ENCODE measurements around the gene CDKN1C.

Gene CDKN1C

GRCh38 chr11:2893935-2894334 lies 8.4 kb upstream of the CDKN1C start:
- H3K27me3 ChIP-seq (replicated peaks; ENCODE audit: insufficient read depth, low read length): no peaks in the 10 kb centered on the region
- no peaks in the 10 kb centered on the region for H3F3A ChIP-seq (ENCODE audit: insufficient read depth, low read length)
- H4K20me1 ChIP-seq (ENCODE audit: insufficient read depth, low read length): no peaks in the 10 kb centered on the region
- H3K4me2 ChIP-seq (ENCODE audit: low read depth, low read length): no peak overlapping the region
- no peak for DNase-seq
- no peaks in the 10 kb centered on the region for H3K9me3 ChIP-seq (replicated peaks; ENCODE audit: insufficient read depth, low read length)
- no peaks in the 10 kb centered on the region for H3K9me2 ChIP-seq (replicated peaks; ENCODE audit: insufficient read depth, low read length)
- no peak overlapping the region for H3K9ac ChIP-seq (ENCODE audit: low read length)
- no peak overlapping the region for H3K4me3 ChIP-seq (ENCODE audit: low read length)
- H3K4me1 ChIP-seq (ENCODE audit: low read length): peaks cover 14% of the 10 kb centered on the region
- no peak for TF ChIP-seq CTCF (IDR thresholded peaks at IDR 0.05; ENCODE audit: low read length)
- TF ChIP-seq EZH2phosphoT487 (IDR thresholded peaks at IDR 0.05; ENCODE audit: low read length): no peak
- TF ChIP-seq EZH2 (optimal IDR thresholded peaks at IDR 0.05; ENCODE audit: low read depth, low read length): no peak
- no peaks in the 10 kb centered on the region for H3K79me2 ChIP-seq (ENCODE audit: low read length)
- H3K27ac ChIP-seq (ENCODE audit: low read length): no peak overlapping the region
- H3K36me3 ChIP-seq (replicated peaks; ENCODE audit: insufficient read depth, low read length): no peaks in the 10 kb centered on the region
- no peak overlapping the region for H2AFZ ChIP-seq (ENCODE audit: low read length)

GRCh38 chr11:2892967-2893528 lies 7.5 kb upstream of the CDKN1C start:
- Histone ChIP-seq H3K4me1 (ENCODE audit: low read length) (peaks cover 5% of the 10 kb centered on the region; the same call in 1 of the 2 replicates), H3K4me2 (ENCODE audit: low read depth, low read length) (peak overlapping the region; percentile 94; the same call in 1 of the 2 replicates), H3K9me2 (replicated peaks; ENCODE audit: insufficient read depth, low read length) (no peaks in the 10 kb centered on the region), H4K20me1 (ENCODE audit: insufficient read depth, low read length) (no peaks in the 10 kb centered on the region), H3K9me3 (replicated peaks; ENCODE audit: insufficient read depth, low read length) (no peaks in the 10 kb centered on the region), H2AFZ (ENCODE audit: low read length) (peak overlapping the region; percentile 77; the same call in 1 of the 2 replicates), H3F3A (ENCODE audit: insufficient read depth, low read length) (no peaks in the 10 kb centered on the region), H3K4me3 (ENCODE audit: low read length) (peak overlapping the region; percentile 49), H3K9ac (ENCODE audit: low read length) (peak overlapping the region; percentile 34), H3K27ac (ENCODE audit: low read length) (peak overlapping the region; percentile 8; the same call in 1 of the 2 replicates), H3K79me2 (ENCODE audit: low read length) (no peaks in the 10 kb centered on the region), H3K27me3 (replicated peaks; ENCODE audit: insufficient read depth, low read length) (no peaks in the 10 kb centered on the region), H3K36me3 (replicated peaks; ENCODE audit: insufficient read depth, low read length) (no peaks in the 10 kb centered on the region)
- no peak for TF ChIP-seq EZH2phosphoT487 (IDR thresholded peaks at IDR 0.05; ENCODE audit: low read length)
- no peak for TF ChIP-seq EZH2 (optimal IDR thresholded peaks at IDR 0.05; ENCODE audit: low read depth, low read length)
- TF ChIP-seq CTCF (IDR thresholded peaks at IDR 0.05; ENCODE audit: low read length): peak; percentile 42
- peak; percentile 37 for DNase-seq

GRCh38 chr11:2892215-2892966 lies 6.8 kb upstream of the CDKN1C start:
- no peaks in the 10 kb centered on the region for H3K9me3 ChIP-seq (replicated peaks; ENCODE audit: insufficient read depth, low read length)
- H2AFZ ChIP-seq (ENCODE audit: low read length): peak overlapping the region; percentile 77
- H3F3A ChIP-seq (ENCODE audit: insufficient read depth, low read length): no peaks in the 10 kb centered on the region
- H3K9ac ChIP-seq (ENCODE audit: low read length): peak overlapping the region; percentile 34
- H3K9me2 ChIP-seq (replicated peaks; ENCODE audit: insufficient read depth, low read length): no peaks in the 10 kb centered on the region
- DNase-seq: peak; percentile 53
- H3K4me3 ChIP-seq (ENCODE audit: low read length): peak overlapping the region; percentile 49
- H3K27me3 ChIP-seq (replicated peaks; ENCODE audit: insufficient read depth, low read length): peaks cover 6% of the 10 kb centered on the region; the same call in 1 of the 2 replicates
- no peaks in the 10 kb centered on the region for H4K20me1 ChIP-seq (ENCODE audit: insufficient read depth, low read length)
- H3K4me1 ChIP-seq (ENCODE audit: low read length): 0 out of 2 replicates have a peak, but pooled peaks cover 3% of the 10 kb centered on the region
- H3K36me3 ChIP-seq (replicated peaks; ENCODE audit: insufficient read depth, low read length): no peaks in the 10 kb centered on the region
- H3K27ac ChIP-seq (ENCODE audit: low read length): peak overlapping the region; percentile 8; the same call in 1 of the 2 replicates
- peak overlapping the region; percentile 94 for H3K4me2 ChIP-seq (ENCODE audit: low read depth, low read length)
- no peaks in the 10 kb centered on the region for H3K79me2 ChIP-seq (ENCODE audit: low read length)
- TF ChIP-seq CTCF (IDR thresholded peaks at IDR 0.05; ENCODE audit: low read length) (peak; percentile 86), EZH2 (optimal IDR thresholded peaks at IDR 0.05; ENCODE audit: low read depth, low read length) (no peak), EZH2phosphoT487 (IDR thresholded peaks at IDR 0.05; ENCODE audit: low read length) (no peak)

All from MM.1S (cell line).